GM12878 (cell line): ENCODE results near the gene IQGAP3. TPM values are rescaled to one million over a fixed set of nuclear protein-coding genes. Genes with fewer than 3 reads are reported as not detected.

Source experiments
- ATAC-seq: fragments of 200-7000 bp; cut with Tn5 transposase; 3 replicates; pipeline ENCODE4 v1.9.1; 2020; ENCODE audit warnings: mild to moderate bottlenecking, moderate library complexity
- BruUV-seq: library from RNA; stranded (reverse); fragments of 400-500 nt; replicated peaks from 2 replicates; lab custom pipeline; 2021; lab: Mats Ljungman, UMichigan
- CTCF ChIA-PET: fragments of 300-600 bp; sonication (Branson Sonifier 250); formaldehyde crosslinking; extraction: SDS; loops from one replicate; lab custom pipeline; 2021; ENCODE audit warnings: inconsistent platforms; lab: Yijun Ruan, JAX
- POLR2A ChIA-PET: fragments of 350-600 bp; formaldehyde crosslinking; extraction: SDS; loops from one replicate; lab custom pipeline; 2021; ENCODE audit warnings: inconsistent platforms; lab: Charles Lee
- RAD21 ChIA-PET: fragments of 300-600 bp; sonication (Branson Sonifier 250); formaldehyde crosslinking; loops from one replicate; lab custom pipeline; 2023; ENCODE audit warnings: antibody characterized with exemption; ENCODE audit not compliant: unreplicated experiment; lab: Charles Lee
- SMC1A ChIA-PET: fragments of 300-600 bp; sonication (Branson Sonifier 250); formaldehyde crosslinking; loops from one replicate; lab custom pipeline; 2023; ENCODE audit not compliant: unreplicated experiment, uncharacterized antibody; lab: Charles Lee
- DNase-seq: peaks from one replicate; pipeline ENCODE4 v3.0.0-alpha.2; 2011; ENCODE audit warnings: low read depth, low spot score
- FAIRE-seq: peaks from 3 replicates; lab custom pipeline; 2011; peaks lifted over from hg19 to GRCh38; lab: Jason Lieb, UNC
- H2AFZ ChIP-seq: 2 replicates; pipeline ENCODE4 v1.6.0; 2011; ENCODE audit warnings: low read depth, low read length, control low read depth; ENCODE audit not compliant: control insufficient read depth
- H3K27ac ChIP-seq: 2 replicates; pipeline ENCODE4 v1.5.1; 2011; ENCODE audit warnings: control low read depth; ENCODE audit not compliant: control insufficient read depth, insufficient read depth
- H3K27me3 ChIP-seq, 2 experiments: replicated peaks in 1 of 2; 2 replicates each; pipeline versions ENCODE4 v1.6.0 to v1.6.1; 2011; ENCODE audit warnings: low read length in 1 of 2; ENCODE audit not compliant: control insufficient read depth in 2 of 2, insufficient read depth in 2 of 2
- H3K36me3 ChIP-seq, 2 experiments: 2 replicates each; pipeline ENCODE4 v1.5.1; 2011; ENCODE audit warnings: low read length in 1 of 2; ENCODE audit not compliant: control insufficient read depth in 2 of 2, insufficient read depth in 2 of 2
- H3K4me1 ChIP-seq: 2 replicates; pipeline ENCODE4 v1.6.1; 2011; ENCODE audit warnings: mild to moderate bottlenecking, low read length, moderate library complexity, mixed read lengths; ENCODE audit not compliant: control insufficient read depth, insufficient read depth
- H3K4me2 ChIP-seq: 2 replicates; pipeline ENCODE4 v1.6.0; 2011; ENCODE audit warnings: control low read depth; ENCODE audit not compliant: control insufficient read depth, insufficient read depth
- H3K4me3 ChIP-seq: fragments of 200-600 bp; sonication (generic); 2 replicates; pipeline ENCODE4 v1.5.1; 2016
- H3K79me2 ChIP-seq: 2 replicates; pipeline ENCODE4 v1.6.0; 2011; ENCODE audit warnings: low read length; ENCODE audit not compliant: control insufficient read depth, insufficient read depth
- H3K9ac ChIP-seq: 2 replicates; pipeline ENCODE4 v1.8.0; 2011; ENCODE audit warnings: low read length, control low read depth, mixed read lengths; ENCODE audit not compliant: control insufficient read depth, insufficient read depth
- H3K9me3 ChIP-seq: replicated peaks from 3 replicates; pipeline ENCODE4 v1.5.1; 2011; ENCODE audit warnings: mild to moderate bottlenecking, low read length; ENCODE audit not compliant: control insufficient read depth, insufficient read depth
- H4K20me1 ChIP-seq: 2 replicates; pipeline ENCODE4 v1.6.0; 2011; ENCODE audit not compliant: control insufficient read depth, insufficient read depth
- ATF7 ChIP-seq: fragments of 450-650 bp; IDR thresholded peaks from 2 replicates; pipeline ENCODE4 v1.6.1; 2016; ENCODE audit warnings: low read depth, mild to moderate bottlenecking
- BCLAF1 ChIP-seq: fragments of 450-650 bp; IDR thresholded peaks from 2 replicates; pipeline ENCODE4 v1.6.1; 2017; ENCODE audit warnings: antibody characterized with exemption, mild to moderate bottlenecking, moderate library complexity
- CREB1 ChIP-seq: IDR thresholded peaks from 2 replicates; pipeline ENCODE4 v1.6.1; 2012; ENCODE audit warnings: low read depth, mild to moderate bottlenecking, inconsistent platforms
- HDGF ChIP-seq: fragments of 450-650 bp; IDR thresholded peaks from 2 replicates; pipeline ENCODE4 v1.6.1; 2016; ENCODE audit warnings: antibody characterized with exemption
- KLF5 ChIP-seq: fragments of 450-650 bp; IDR thresholded peaks from 2 replicates; pipeline ENCODE4 v1.6.1; 2014; ENCODE audit warnings: mild to moderate bottlenecking; ENCODE audit not compliant: partially characterized antibody
- MEF2A ChIP-seq: IDR thresholded peaks from 2 replicates; pipeline ENCODE4 v1.6.1; 2011; ENCODE audit warnings: low read depth, mild to moderate bottlenecking, low read length, moderate library complexity; ENCODE audit not compliant: insufficient read depth
- MLLT1 ChIP-seq: fragments of 450-650 bp; IDR thresholded peaks from 2 replicates; pipeline ENCODE4 v1.6.1; 2016; ENCODE audit warnings: mild to moderate bottlenecking
- RAD21 ChIP-seq: IDR thresholded peaks from 2 replicates; pipeline ENCODE4 v1.6.1; 2011; ENCODE audit warnings: mild to moderate bottlenecking, low read depth, low read length, moderate library complexity; ENCODE audit not compliant: insufficient read depth
- TARDBP ChIP-seq: IDR thresholded peaks from 2 replicates; pipeline ENCODE4 v1.6.1; 2016; ENCODE audit warnings: borderline replicate concordance
- WRNIP1 ChIP-seq: IDR thresholded peaks from 2 replicates; pipeline ENCODE4 v1.6.1; 2011; ENCODE audit warnings: low read depth, low read length, improper control_type of control experiment, borderline replicate concordance
- ZBTB11 ChIP-seq: fragments of 450-650 bp; formaldehyde crosslinking; IDR thresholded peaks from 2 replicates; pipeline ENCODE4 v1.5.0; 2022; ENCODE audit warnings: mild to moderate bottlenecking, missing genetic modification characterization
- ZBTB33 ChIP-seq: fragments of 450-650 bp; IDR thresholded peaks from 2 replicates; pipeline ENCODE4 v1.6.1; 2017; ENCODE audit warnings: mild to moderate bottlenecking
- ZNF217 ChIP-seq: fragments of 450-650 bp; IDR thresholded peaks from 2 replicates; pipeline ENCODE4 v1.6.1; 2017; ENCODE audit warnings: antibody characterized with exemption, mild to moderate bottlenecking
- WGBS: methylation state at CpG from one replicate; pipeline ENCODE4 v1.1.6; 2016; ENCODE audit warnings: low lambda C conversion rate; ENCODE audit not compliant: insufficient replicate concordance, insufficient coverage; ENCODE audit errors: missing lambda C conversion rate; 5-methylcytosine and 5-hydroxymethylcytosine counted together
- in situ Hi-C: fragments of 300-500 bp; cut with MboI; formaldehyde crosslinking; loops from 9 replicates; pipeline ENCODE4 v1.14.3; 2018; ENCODE audit warnings: mixed read lengths
- intact Hi-C: fragments of 100-400 bp; cut with micrococcal nuclease; formaldehyde crosslinking; loops from one replicate; pipeline ENCODE4 v1.14.2; 2022; ENCODE audit not compliant: unreplicated experiment
- polyA plus RNA-seq, 11 experiments: library from polyadenylated mRNA; depleted of rRNA in 4 of 11; unstranded in 6 of 11; stranded (reverse) in 5 of 11; fragments of >200 nt; fragmentation: Nextera tagmentation in 4 of 11; fragmentation: Illumina TruSeq in 1 of 11; extraction: Ambion mirVana in 4 of 11; extraction: Trizol in 1 of 11; gene quantifications; 1 replicate in 1 of 11; 2 replicates in 10 of 11; pipeline versions ENCODE4 v1.2.1 to v1.2.3, GENCODE V29; 2011 to 2016; ENCODE audit warnings: inconsistent platforms in 2 of 11, missing spikeins in 2 of 11, low read depth in 1 of 11
- total RNA-seq, 4 experiments: library from RNA; depleted of rRNA in 3 of 4; stranded (reverse); fragments of >200 nt in 3 of 4; fragmentation: Illumina TruSeq in 1 of 4; extraction: Trizol in 1 of 4; gene quantifications; 2 replicates each; pipeline versions ENCODE4 v1.2.1 to v1.2.3, GENCODE V29; 2013 to 2021

The IQGAP3 gene
- total and polyA plus RNA-seq, 10 of the 15 experiments (the other 5 are each of a cell fraction or from before 2014, with no cell fraction given) = 1.1 to 10.7 (median 7.9) TPM

GRCh38 chr1:156500793-156501506 is 71.4 kb downstream of the IQGAP3 start:
- Histone ChIP-seq H3K9ac (peak overlapping the region; percentile 91), H3K27ac (peak overlapping the region; percentile 97), H3K4me3 (peak overlapping the region; percentile 92), H3K4me1 (peaks cover 52% of the 10 kb centered on the region), H3K27me3 (no peaks in the 10 kb centered on the region), H2AFZ (peak overlapping the region; percentile 59), H3K36me3 (no peaks in the 10 kb centered on the region), H3K4me2 (peak overlapping the region; percentile 83), H3K9me3 (no peaks in the 10 kb centered on the region), H4K20me1 (no peaks in the 10 kb centered on the region), H3K79me2 (peaks cover 49% of the 10 kb centered on the region)
- in situ Hi-C loops (no loop called here), intact Hi-C loops (loop anchor here (1.0 to 10.0 kb wide), 3 partner anchors 45 to 266 kb away; partner anchors contain the start of genes MRPL24 and PRCC)
- no peak for DNase-seq
- WGBS = 2% methylated on average over 19 of the region's 57 CpGs
- RAD21 ChIA-PET = interaction anchor here (0.6 to 5.8 kb wide), 16 partner anchors 14 to 351 kb away, joined by 3 to 323 read pairs (median 4); partner anchors contain the start of genes GPATCH4 and NAXE
- no peak for FAIRE-seq
- BruUV-seq = TSS peak; percentile 77
- SMC1A ChIA-PET = interaction anchor here (0.7 to 16.4 kb wide), 12 partner anchors 9 to 107 kb away, joined by 3 to 460 read pairs (median 4); no protein-coding TSS in a partner anchor
- POLR2A ChIA-PET = interaction anchor here (0.6 to 23.9 kb wide), 17 partner anchors 3 to 524 kb away, joined by 3 to 630 read pairs (median 5); partner anchors contain the start of genes MEF2D, NAXE and TMEM79
- ATAC-seq = peak; percentile 74
- CTCF ChIA-PET = interaction anchor here (0.7 to 10.0 kb wide), 16 partner anchors 11 to 166 kb away, joined by 3 to 175 read pairs (median 4); partner anchors contain the start of genes NAXE and TTC24
- TF ChIP-seq TARDBP (no peak), ZBTB11 (CRISPR knock-in tag) (no peak), ATF7 (no peak), MLLT1 (no peak), ZNF217 (no peak), MEF2A (0 out of 2 replicates have a peak, but pooled peaks have one; percentile 3), BCLAF1 (no peak), KLF5 (peak; percentile 47), WRNIP1 (no peak), RAD21 (peak; percentile 43), CREB1 (no peak), HDGF (no peak), ZBTB33 (no peak)
